Embryonic facial prominence (tissue), 1 donor: ENCODE measurements around the gene SREBF2.

ENCODE experiments used
- DNase-seq: peaks from one replicate; pipeline ENCODE4 v3.0.0-alpha.2; 2016; ENCODE audit errors: extremely low spot score

The SREBF2 gene

GRCh38 chr22:41832553-41833368, at the start of gene SREBF2:
SREBF2 (plus strand) TSS chr22:41833105; CDS start chr22:41833271, 166 bp downstream.
- peak; percentile 96 for DNase-seq

- no peak for DNase-seq
Observed at GRCh38 chr22:41787331-41787730, 45.6 kb upstream of the SREBF2 start.

- no peak for DNase-seq
Observed at GRCh38 chr22:41793871-41794270, 39.0 kb upstream of the SREBF2 start.

- DNase-seq: no peak
Observed at GRCh38 chr22:41798736-41799135, 34.2 kb upstream of the SREBF2 start.

GRCh38 chr22:41799486-41800347, 33.2 kb upstream of the SREBF2 start:
- DNase-seq: no peak

GRCh38 chr22:41800348-41801146, 32.4 kb upstream of the SREBF2 start, which contains the start of gene CCDC134:
CCDC134 (plus strand) TSS chr22:41800679; CDS start chr22:41808891, 8,212 bp downstream.
- DNase-seq: peak; percentile 79

GRCh38 chr22:41801147-41801819, 31.6 kb upstream of the SREBF2 start:
- DNase-seq: no peak

- no peak for DNase-seq
Observed at GRCh38 chr22:41801886-41802285, 31.0 kb upstream of the SREBF2 start.

GRCh38 chr22:41805639-41806038, 27.3 kb upstream of the SREBF2 start:
- no peak for DNase-seq

GRCh38 chr22:41808400-41808799, 24.5 kb upstream of the SREBF2 start:
- no peak for DNase-seq

GRCh38 chr22:41810022-41810421, 22.9 kb upstream of the SREBF2 start:
- DNase-seq: no peak

- DNase-seq: no peak
Observed at GRCh38 chr22:41812805-41813545, 19.9 kb upstream of the SREBF2 start.

GRCh38 chr22:41813726-41814410, 19.0 kb upstream of the SREBF2 start:
- DNase-seq: no peak

- DNase-seq: no peak
Observed at GRCh38 chr22:41815716-41816115, 17.2 kb upstream of the SREBF2 start.

- no peak for DNase-seq
Observed at GRCh38 chr22:41816241-41816640, 16.7 kb upstream of the SREBF2 start.

GRCh38 chr22:41816871-41817270, 16.0 kb upstream of the SREBF2 start:
- no peak for DNase-seq

- DNase-seq: no peak
Observed at GRCh38 chr22:41818011-41818410, 14.9 kb upstream of the SREBF2 start.

- no peak for DNase-seq
Observed at GRCh38 chr22:41818596-41818995, 14.3 kb upstream of the SREBF2 start.

- no peak for DNase-seq
Observed at GRCh38 chr22:41819257-41819656, 13.6 kb upstream of the SREBF2 start.

GRCh38 chr22:41820447-41820846, 12.5 kb upstream of the SREBF2 start:
- no peak for DNase-seq
